AG04450 (cell line): ENCODE results near the gene LPIN3. TPM values are rescaled to one million over a fixed set of nuclear protein-coding genes. Genes with fewer than 3 reads are reported as not detected.

ENCODE experiments used
- CTCF ChIA-PET: fragments of 300-600, 350-600 bp; formaldehyde crosslinking; extraction: SDS; loops from one replicate; lab custom pipeline; 2022; ENCODE audit warnings: antibody characterized with exemption, inconsistent platforms; lab: Charles Lee
- POLR2A ChIA-PET: fragments of 350-600 bp; formaldehyde crosslinking; extraction: SDS; loops from one replicate; lab custom pipeline; 2021; ENCODE audit warnings: antibody characterized with exemption, inconsistent platforms; lab: Yijun Ruan, JAX
- DNase-seq: peaks from one replicate; pipeline ENCODE4 v3.0.0-alpha.2; 2011; ENCODE audit warnings: low read depth, low spot score
- H3K27ac ChIP-seq: one replicate; pipeline ENCODE4 v1.5.1; 2012; ENCODE audit warnings: low read depth, low read length, control low read depth
- H3K27me3 ChIP-seq: one replicate; pipeline ENCODE4 v1.6.0; 2012; ENCODE audit warnings: low read length; ENCODE audit not compliant: control insufficient read depth, insufficient read depth
- H3K4me3 ChIP-seq: 2 replicates; pipeline ENCODE4 v1.5.1; 2011; ENCODE audit warnings: mild to moderate bottlenecking, low read depth, low read length, control low read depth
- H3K9me3 ChIP-seq: 2 replicates; pipeline ENCODE4 v1.5.1; 2012; ENCODE audit warnings: low read length; ENCODE audit not compliant: control insufficient read depth, insufficient read depth
- polyA plus RNA-seq: library from polyadenylated mRNA; depleted of rRNA; stranded (reverse); fragments of >200 nt; gene quantifications from 2 replicates; pipeline ENCODE4 v1.2.3, GENCODE V29; 2011
- TF ChIP-seq, protein P1 (sequence below): IDR thresholded peaks from 2 replicates; pipeline ENCODE4 v1.5.1; 2011; ENCODE audit warnings: low read depth, low read length, control low read depth, inconsistent platforms

The LPIN3 gene
- polyA plus RNA-seq, 1 experiment: 1.2 TPM

DNA sequence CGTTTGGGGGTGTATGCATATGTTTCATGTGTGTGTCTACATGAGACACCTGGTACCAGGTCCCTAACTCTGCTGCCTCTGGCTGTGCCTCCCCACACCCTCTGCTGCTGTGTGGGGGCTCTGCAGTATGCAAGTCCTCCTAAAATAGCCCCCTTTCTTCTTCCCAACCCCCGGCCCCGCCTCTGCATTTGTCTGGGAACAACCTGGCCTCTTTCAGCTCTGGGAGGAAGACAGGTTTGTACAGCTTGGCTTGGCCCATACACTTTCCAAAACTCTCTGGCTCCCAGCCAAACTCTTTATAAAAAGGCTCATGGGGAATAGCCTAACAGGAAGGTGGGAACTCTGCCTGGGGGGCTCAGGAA lies 53.1 kb downstream of the LPIN3 start:
- DNase-seq: no peak
- Histone ChIP-seq H3K4me3 (no peak overlapping the region), H3K27ac (no peak overlapping the region), H3K27me3 (no peaks in the 10 kb centered on the region), H3K9me3 (no peaks in the 10 kb centered on the region; the same call in 1 of the 2 replicates)
- ChIA-PET CTCF (no interaction called here), POLR2A (no interaction called here)
- TF ChIP-seq, protein P1, sequence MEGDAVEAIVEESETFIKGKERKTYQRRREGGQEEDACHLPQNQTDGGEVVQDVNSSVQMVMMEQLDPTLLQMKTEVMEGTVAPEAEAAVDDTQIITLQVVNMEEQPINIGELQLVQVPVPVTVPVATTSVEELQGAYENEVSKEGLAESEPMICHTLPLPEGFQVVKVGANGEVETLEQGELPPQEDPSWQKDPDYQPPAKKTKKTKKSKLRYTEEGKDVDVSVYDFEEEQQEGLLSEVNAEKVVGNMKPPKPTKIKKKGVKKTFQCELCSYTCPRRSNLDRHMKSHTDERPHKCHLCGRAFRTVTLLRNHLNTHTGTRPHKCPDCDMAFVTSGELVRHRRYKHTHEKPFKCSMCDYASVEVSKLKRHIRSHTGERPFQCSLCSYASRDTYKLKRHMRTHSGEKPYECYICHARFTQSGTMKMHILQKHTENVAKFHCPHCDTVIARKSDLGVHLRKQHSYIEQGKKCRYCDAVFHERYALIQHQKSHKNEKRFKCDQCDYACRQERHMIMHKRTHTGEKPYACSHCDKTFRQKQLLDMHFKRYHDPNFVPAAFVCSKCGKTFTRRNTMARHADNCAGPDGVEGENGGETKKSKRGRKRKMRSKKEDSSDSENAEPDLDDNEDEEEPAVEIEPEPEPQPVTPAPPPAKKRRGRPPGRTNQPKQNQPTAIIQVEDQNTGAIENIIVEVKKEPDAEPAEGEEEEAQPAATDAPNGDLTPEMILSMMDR: no peak

DNA sequence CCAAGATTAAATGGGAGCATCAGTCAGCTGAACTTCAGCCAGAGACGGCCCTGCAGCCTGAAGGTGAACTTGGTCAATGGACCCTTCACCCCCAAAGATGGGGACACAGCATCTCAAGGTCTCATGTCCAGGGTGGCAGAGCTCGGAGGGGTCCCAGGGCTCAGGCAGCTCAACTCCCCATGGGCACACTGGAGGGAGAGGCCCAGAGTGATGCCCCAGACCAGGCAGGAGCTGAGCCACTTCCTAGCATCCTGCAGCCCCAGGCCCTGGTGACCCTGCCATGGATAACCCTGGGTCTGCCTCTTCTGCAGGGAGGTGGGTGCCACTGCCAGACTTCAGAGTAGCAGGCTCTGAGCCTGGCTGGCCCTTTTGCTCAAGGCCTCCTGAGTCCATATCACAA lies 53.5 kb downstream of the LPIN3 start:
- no peak overlapping the region for H3K27ac ChIP-seq
- H3K4me3 ChIP-seq: no peak overlapping the region
- CTCF ChIA-PET: no interaction called here
- POLR2A ChIA-PET: no interaction called here
- no peaks in the 10 kb centered on the region; the same call in 1 of the 2 replicates for H3K9me3 ChIP-seq
- no peaks in the 10 kb centered on the region for H3K27me3 ChIP-seq
- TF ChIP-seq, protein P1: no peak
- no peak for DNase-seq

DNA sequence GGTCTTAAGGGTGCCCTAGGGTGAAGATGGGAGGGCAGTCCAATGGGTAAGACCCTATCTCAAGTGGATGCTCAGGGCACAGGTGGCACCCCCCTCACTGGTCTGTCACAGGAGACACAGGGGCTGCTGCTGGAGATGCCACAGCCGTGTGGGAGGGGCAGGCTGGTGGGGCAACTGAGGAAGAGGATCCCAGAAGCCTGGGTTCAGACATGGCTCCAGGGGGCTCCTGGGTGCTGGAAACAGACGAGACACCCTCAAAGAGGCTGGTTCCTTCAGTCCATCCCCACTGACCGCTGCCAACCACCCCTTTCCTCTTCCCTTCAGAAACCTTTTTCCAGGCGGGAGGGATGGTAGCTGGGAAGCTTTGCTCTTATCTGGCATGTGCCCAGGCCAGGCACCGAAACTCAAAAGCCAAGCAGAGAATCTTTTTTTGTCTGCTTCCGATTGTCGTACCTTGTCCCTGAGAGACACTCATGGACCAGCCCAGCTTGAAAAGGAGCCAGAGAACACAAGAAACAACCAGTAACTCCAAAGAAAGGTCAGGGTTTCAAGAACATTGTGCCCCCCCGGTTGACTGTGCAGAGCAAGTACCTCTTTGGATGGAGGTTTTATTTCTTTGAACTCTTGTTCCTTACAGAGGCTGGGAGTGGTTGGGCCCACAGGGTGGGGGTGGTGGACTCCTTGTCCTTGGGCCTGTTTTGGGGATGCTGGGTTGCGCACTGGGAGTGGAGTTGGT lies 54.5 kb downstream of the LPIN3 start:
- ChIA-PET POLR2A (no interaction called here), CTCF (no interaction called here)
- Histone ChIP-seq H3K9me3 (no peaks in the 10 kb centered on the region; the same call in 1 of the 2 replicates), H3K27me3 (no peaks in the 10 kb centered on the region), H3K4me3 (no peak overlapping the region), H3K27ac (no peak overlapping the region)
- TF ChIP-seq, protein P1: no peak
- no peak for DNase-seq

DNA sequence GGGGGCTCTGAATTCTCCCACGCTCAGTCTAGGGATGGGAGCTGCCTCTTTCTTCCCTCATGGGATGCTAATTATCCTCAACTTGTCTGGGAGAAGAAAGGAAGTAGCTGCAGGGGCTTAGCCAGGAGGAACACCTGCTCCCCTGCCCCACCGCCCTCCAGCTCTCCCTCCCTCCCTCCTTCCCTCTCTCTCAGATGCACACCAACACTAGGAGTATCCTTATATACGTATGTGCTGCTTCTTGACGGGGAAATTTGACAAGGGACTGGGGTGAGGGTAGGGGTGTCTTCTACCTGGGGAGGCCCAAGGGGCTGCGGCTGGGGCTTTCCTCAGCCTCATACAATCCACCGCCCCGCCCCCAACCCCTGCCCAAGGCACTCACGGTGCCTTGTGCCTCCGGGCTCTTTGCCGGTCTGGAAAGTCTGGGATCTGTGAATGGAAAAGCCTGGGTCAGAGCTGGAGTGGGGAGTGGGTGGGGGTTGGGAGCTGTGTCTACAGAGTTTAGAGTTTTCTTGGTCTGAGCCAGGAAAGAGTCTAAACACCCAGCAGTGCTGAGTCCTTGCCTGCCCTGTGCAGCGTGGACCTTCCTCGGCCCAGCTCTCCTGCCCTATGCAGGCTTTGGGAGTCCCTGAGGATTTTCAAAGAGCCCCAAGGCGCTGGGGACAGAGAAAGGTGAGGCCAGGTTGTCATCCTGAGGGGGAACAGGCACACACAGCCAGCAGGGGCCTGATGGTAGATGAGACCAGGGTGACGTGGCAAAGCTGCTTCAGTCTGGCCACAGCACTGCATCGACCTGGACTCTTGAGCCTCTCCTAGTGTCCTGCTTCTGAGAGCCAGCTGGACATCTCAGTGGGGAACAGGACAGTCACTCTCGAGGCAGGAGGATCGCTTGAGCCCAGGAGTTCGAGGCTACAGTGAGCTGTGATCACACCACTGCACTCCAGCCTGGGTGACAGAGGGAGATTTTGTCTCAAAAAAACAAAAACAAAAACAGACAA lies 55.3 kb downstream of the LPIN3 start:
- CTCF ChIA-PET: interaction anchor here (1.0 kb wide), 1 partner anchor 17 kb away, joined by 4 read pairs; no protein-coding TSS in a partner anchor
- Histone ChIP-seq H3K27ac (peak overlapping the region; percentile 31), H3K4me3 (no peak overlapping the region), H3K9me3 (no peaks in the 10 kb centered on the region; the same call in 1 of the 2 replicates), H3K27me3 (no peaks in the 10 kb centered on the region)
- TF ChIP-seq, protein P1: no peak
- no peak for DNase-seq
- POLR2A ChIA-PET: interaction anchor here (0.6 kb wide), 1 partner anchor 160 kb away, joined by 4 read pairs; no protein-coding TSS in a partner anchor
